Raji (cell line): Measurements from ENCODE around the gene LRFN2.

Experiments used
- POLR2A ChIP-seq: IDR thresholded peaks from 2 replicates; pipeline ENCODE4 v1.6.1; 2011; ENCODE audit warnings: low read depth, low read length, control low read depth; ENCODE audit not compliant: insufficient read depth

The LRFN2 gene

DNA sequence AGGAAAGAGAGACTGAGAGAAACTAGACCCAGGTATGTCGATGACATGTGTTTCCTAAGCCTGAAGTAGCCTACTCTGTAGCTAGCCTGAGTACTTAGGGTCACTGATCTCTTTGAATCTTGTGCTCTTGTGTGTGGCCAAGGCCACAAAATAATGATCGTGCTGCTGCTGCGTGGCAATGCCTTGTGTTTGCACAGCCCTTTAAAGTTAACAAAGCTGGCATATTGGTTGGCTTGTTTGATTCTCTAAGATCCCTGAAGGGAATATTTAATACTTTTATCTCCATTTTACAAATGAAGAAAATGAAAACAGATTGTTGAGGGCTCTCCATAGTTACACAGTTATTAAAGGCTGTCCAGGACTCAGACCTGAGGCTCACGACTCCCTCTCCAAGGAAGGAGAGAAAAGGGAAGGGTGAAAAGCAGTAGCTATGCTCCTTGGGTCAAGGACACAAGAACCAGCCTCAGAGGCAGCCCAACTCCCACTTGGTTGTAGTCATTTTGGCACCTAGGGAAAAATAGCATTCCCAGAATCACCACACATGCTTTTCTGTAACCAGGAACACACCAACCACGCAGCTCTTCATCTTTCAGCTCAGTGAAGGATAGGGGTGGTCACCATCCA, 130.7 kb downstream of the LRFN2 start:
- no peak for TF ChIP-seq POLR2A

DNA sequence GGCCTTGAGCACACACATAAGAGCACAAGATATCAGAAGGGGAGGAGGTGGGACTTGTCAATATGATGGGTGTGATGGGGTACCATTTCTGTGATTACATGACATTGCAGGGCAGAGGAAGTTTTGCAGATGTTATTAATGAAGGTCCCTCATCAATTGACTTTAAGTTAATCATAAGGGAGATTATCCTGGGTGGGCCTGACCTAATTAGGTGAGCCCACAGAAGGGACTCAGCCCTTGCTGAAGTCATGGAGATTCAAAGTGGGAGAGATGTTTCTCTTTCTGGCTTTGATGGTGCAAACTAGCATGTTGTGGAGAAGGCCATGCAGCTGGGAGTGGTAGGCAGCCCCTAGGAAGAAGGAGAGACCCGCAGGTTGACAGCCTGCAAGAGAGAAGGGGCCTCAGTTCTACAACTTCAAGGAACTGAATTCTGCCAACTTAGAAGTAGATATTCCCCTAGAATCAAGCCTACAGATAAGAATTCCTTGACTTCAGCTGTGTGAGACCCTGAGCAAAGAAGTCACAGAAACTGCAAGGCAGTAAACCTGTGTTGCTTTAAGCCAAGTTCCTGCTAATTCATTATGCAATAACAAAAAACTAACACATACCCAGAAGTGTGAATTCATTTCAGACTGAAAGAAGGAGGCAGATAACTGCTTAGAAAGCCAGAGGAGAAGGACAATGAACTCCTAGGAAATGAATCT, 131.3 kb downstream of the LRFN2 start:
- TF ChIP-seq POLR2A: no peak

DNA sequence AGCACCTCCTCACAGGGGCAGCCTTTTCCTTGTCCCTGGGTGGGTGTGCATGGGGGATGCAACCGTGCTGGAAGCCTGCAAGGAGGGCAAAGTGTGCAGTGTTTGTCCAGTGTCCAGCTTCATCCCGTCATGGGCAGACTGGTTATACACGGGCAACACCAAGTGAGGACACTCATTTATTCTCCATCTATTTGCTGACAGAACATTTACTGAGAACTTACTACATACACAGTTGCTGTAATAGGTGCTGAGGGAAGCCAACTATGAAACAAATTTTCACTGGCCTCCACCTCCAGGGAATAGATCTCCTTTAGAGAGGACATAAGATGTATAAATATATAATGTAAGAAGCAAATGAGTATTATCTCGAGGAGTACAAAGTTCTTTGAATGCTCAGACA, 136.7 kb downstream of the LRFN2 start:
- TF ChIP-seq POLR2A: no peak

DNA sequence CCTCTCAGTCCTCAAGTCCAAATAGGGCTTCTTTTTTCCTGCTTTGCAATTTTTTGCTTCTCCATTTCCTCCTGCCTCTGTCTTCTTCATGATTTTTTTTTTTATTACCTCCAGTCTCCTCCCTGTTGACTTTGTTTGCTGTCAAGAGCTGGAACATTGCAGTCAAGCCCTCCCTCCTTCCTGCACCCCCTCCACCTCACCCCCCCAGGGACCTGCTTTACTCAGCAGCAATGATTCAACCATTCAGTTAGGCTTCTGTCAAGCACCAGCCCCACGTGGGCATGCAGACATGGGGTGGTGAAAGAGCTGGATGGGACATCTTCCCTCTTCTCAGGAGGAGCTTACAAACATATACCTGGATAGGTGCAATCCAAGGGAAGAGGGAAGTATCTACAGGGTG, 142.4 kb downstream of the LRFN2 start:
- no peak for TF ChIP-seq POLR2A

DNA sequence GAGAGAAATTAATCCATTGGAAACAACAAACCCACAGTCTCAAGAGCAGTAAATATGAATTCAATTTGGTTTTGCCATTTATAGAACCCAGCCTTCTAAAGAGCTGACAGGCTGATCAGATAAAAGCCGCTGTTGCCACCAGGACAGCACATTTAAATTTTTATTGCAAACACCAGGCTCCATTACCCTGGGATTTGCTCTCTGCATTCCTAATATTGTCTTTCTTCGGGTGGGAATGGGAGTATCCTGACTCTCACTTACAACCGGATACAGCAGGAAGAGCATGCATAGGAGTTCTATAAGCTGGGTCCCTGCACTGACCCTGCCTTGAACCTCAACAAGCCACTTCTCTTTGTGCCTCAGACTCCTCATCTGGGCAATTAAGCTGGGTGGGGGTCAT, 142.9 kb downstream of the LRFN2 start:
- no peak for TF ChIP-seq POLR2A

DNA sequence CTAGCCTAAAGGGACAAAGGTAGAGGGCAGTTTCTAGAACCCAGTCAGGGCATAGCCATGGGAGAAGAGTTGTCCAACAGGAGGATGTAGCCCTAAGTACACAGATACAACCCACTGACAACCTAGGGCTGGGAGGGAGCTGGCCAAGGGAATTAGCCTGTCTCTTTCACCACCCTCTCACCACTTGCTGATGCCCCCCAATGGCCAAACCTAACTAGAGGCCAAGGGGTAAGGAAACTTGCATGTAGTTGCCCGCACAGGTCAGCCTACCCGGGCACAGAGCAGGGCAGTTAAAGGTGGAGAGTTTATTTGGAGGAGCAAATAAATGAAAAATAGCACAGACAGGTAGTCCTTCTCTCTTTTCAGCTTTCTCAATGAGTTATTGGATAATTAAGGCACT, 143.3 kb downstream of the LRFN2 start:
- TF ChIP-seq POLR2A: no peak

DNA sequence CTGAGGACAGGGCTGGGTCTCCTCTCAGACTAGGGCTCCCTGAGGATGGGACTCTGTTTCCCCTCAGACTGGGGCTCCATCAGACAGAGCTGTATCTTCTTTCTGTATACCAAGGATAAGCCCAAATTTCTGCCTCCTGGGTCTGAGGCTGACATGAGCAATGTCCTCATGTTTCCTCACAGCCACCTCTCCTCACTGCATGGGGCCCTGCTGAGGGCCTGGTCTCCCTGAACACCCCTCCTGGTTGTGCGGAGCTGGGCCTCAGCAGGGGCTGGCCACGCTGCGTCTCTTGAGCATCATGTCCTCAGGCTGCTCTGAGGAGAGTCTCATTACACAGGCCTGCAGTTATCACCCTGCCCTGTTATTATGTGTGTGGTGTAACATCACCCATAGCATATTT, 144.6 kb downstream of the LRFN2 start:
- no peak for TF ChIP-seq POLR2A

DNA sequence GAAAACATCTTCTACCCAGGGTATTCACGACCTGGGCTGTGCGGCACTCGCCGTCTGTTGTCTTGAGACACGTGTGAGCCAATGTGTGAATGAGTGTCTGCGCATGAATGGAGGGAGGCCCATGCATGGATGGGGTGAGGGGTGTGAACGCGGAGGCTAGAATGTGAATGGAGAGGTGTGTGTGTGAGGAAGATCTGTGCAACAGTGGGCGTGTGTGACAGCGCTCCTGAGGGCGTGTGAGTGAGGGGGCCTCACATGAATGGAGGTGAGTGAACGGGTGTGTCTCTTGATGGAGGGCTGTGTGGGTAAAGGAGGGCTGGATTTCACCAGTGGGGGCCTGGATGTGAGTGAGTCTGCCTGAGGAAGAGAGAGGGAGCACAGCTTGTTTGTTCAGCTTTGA, 146.0 kb downstream of the LRFN2 start:
- no peak for TF ChIP-seq POLR2A

DNA sequence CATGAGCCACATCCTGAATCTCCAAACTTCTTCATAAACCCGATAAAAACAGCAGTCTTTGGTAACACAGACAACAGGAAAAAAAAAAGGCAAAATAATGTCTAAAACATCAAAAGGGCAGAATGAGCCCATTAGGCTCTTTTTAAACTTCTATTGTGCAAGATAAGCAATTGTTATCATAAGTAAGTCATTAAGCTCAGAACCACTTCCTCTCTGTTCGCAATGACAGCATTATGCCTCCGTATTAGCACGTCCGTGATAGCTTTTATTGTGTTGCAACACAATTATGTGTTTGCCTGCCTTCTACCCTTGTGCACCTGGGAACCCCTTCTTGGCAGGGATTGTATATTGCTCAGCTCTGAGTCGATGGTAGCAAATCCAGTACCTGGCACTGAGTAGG, 147.1 kb downstream of the LRFN2 start:
- TF ChIP-seq POLR2A: no peak

DNA sequence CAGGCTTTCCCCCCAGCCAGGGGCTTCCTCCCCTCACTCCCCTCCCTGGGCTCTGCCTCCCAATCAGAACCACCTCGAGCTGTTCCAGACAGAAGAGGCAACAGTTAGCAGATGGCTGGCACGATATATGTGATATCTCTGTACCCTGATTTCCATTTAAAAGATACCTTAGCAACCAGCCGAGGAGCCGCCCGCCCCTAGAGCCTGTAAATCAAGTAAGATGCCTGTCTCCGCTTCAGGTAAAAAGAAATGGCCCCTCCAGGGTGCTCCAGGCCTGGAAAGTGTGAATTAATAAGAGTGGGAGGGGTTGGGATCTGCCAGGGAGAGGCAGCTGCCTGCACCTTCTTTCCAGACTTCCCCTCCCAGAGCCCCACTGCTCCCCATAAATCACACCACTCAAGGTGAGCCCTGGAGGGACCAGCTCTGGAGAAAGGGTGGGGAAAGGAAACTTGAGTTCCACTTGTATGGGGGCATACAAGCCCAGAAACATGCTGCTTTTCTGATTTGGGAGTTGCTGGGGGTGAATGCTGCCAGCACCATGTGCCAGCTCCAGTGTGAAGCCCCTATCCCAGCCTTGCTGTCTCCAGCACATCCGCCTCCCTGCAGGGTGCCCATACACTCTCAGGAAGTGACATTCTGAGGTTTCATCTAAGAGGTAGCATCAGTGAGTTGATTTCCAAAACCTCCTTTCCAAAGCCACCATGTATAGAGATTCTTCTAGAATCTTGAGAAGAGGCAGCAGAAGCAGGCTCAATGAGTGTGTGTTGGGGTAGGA, 148.0 kb downstream of the LRFN2 start:
- TF ChIP-seq POLR2A: no peak

DNA sequence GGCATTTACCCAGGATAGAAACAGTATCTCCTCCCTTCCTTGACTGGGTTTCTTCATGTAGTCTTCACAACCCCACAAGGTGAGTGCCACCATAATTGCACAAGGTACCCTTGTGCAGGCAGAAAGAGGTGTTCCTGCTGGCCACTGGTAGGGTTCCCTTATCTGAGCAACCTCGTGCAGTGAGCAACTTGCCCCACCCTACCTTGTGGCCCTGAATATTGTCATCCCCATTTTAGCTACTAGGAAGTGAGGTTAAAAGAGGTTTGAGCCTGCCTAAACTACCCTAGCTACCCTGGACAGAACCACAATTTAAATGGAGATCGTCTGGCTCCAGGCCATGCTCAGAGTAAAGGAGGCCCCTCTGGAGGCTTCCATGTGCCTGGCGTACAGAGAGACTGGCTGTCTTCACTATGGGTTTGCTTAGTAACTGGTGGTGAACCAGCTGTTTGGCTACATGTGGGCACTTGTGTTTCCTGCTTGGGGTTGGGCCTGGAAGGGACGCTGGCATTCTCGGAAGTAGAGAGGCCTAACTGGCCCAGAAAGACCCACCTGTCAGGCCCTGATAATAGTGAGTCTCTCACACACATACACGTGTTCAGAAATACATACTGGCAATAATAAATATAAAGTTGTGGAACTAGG, 148.8 kb downstream of the LRFN2 start:
- no peak for TF ChIP-seq POLR2A

DNA sequence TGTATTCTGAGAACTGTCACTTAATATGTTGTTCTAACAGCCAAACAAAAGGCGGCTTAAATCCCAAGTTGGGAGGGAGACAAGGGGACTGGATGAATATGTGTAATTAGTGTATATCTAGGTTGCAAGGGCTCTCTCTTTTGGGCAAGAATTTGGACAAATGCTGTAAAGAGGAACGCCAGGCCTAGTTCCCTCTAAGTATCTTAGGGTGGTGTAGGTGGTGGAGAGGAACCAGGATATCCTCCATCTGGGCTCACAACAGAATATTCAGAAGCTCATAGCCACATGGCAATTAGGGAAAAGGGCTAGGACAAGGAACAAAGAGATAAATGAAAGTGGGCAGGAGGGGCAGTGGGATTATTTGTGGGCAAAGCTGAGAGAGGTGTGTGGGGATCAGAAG, 149.5 kb downstream of the LRFN2 start:
- TF ChIP-seq POLR2A: no peak

DNA sequence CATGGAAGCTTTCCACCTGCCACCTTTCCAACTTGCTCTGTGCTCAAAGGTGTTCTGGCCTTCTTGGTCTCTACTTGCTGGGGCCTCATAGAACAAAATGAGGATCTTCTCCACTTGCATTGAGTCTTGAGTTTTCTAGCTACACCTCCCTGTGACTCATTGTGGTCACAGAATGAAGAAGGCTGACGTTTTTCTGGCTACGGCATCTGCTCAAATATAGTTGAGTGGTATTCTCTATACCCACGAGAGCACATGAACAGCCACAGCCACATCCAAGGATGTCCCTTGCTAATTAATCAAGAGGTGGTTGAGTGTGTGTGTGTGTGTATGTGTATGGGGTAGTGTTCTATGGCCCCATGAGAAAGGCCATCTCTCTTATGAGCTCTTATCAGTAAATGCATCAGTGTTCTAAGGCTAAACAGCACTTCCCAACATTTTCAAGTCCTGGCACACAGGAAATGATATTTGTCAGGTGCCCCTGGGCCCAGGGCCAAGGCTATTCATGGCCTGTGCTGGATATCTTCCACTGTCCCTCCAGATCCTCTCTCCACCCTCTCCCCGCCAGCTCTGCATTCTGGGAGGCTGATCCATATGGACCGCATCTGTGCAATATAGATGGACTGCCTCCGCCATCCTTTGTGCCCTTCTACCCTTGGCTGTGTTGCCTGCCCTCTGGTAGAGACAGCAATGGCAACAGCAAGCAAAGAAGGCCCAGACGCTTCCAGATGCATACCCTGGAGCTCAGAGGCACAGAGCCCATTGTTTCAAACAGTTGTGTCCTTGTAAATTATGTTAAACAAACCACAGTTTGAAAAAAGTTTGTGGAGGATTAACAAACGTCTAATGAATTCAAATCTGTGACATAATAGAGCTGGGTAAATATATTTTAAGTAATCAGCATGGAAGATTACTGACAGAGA, 150.2 kb downstream of the LRFN2 start:
- TF ChIP-seq POLR2A: no peak

DNA sequence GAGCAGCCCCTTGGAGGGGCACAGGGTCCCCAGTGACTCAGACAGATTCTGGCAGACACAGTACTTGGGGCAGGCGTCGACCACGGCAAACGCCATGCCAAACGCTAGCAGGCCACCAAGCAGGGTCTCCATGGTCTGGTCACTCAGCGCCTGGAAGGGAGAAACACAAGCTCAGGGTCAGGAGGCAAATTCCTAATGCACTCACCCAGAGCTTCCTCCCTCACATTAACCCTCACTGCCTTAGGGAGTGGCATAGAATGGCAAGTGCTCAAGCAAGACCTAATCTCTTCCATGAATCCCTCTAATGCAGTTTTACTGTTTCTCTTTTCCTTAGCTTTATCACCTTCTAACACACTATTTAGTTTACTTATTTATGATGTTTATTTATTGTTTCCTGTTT, 154.2 kb downstream of the LRFN2 start:
- TF ChIP-seq POLR2A: no peak

DNA sequence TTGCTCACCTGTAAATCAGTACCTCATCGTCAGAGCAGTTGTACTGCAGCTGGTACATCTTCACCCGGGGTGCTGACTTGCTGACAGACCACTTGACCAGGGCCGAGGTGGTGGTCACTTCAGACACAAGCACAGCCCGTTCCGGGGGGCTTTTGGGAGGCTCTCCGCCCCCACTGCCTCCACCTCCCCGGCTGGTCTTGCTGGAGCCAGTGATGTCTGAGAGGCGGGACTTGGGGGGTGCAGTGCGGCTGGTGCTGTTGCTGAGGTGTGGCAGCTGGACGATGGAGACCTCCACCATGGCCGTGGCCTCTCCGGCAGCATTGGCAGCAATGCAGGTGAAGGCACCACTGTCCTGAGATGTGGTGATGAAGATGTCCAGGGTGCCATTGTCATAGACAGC, 155.5 kb downstream of the LRFN2 start:
- no peak for TF ChIP-seq POLR2A
